BE2C (cell line): ENCODE measurements around the gene NRG2.
A peak's percentile ranks its signal among the peaks of the same experiment; 100 is the strongest.

Source experiments
- DNase-seq: peaks from one replicate; pipeline ENCODE4 v3.0.0-alpha.2; 2020
- H3K27me3 ChIP-seq: fragments of 250-450 bp; sonication (Bioruptor Pico); 2 replicates; pipeline ENCODE4 v1.5.1; 2020; ENCODE audit warnings: mild to moderate bottlenecking
- H3K36me3 ChIP-seq: fragments of 250-450 bp; sonication (Bioruptor Pico); 2 replicates; pipeline ENCODE4 v1.5.1; 2020; ENCODE audit warnings: mild to moderate bottlenecking
- H3K4me1 ChIP-seq: fragments of 250-450 bp; sonication (Bioruptor Pico); 2 replicates; pipeline ENCODE4 v1.5.1; 2020
- H3K4me3 ChIP-seq: 2 replicates; pipeline ENCODE4 v1.5.1; 2011; ENCODE audit warnings: low read depth, low read length
- H3K9me3 ChIP-seq: fragments of 250-450 bp; sonication (Bioruptor Pico); 2 replicates; pipeline ENCODE4 v1.5.1; 2020
- TF ChIP-seq, protein P1 (sequence below): IDR thresholded peaks from 2 replicates; pipeline ENCODE4 v1.5.1; 2012; ENCODE audit warnings: mild to moderate bottlenecking, low read depth, low read length

The NRG2 gene

GRCh38 chr5:140049205-140049604 lies 6.1 kb upstream of the NRG2 start:
- H3K27me3 ChIP-seq, result no peaks in the 10 kb centered on the region
- TF ChIP-seq, protein P1, sequence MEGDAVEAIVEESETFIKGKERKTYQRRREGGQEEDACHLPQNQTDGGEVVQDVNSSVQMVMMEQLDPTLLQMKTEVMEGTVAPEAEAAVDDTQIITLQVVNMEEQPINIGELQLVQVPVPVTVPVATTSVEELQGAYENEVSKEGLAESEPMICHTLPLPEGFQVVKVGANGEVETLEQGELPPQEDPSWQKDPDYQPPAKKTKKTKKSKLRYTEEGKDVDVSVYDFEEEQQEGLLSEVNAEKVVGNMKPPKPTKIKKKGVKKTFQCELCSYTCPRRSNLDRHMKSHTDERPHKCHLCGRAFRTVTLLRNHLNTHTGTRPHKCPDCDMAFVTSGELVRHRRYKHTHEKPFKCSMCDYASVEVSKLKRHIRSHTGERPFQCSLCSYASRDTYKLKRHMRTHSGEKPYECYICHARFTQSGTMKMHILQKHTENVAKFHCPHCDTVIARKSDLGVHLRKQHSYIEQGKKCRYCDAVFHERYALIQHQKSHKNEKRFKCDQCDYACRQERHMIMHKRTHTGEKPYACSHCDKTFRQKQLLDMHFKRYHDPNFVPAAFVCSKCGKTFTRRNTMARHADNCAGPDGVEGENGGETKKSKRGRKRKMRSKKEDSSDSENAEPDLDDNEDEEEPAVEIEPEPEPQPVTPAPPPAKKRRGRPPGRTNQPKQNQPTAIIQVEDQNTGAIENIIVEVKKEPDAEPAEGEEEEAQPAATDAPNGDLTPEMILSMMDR, result no peak
- no peak overlapping the region for H3K4me3 ChIP-seq

GRCh38 chr5:140044041-140044440 lies 942 bp upstream of the NRG2 start:
- no peaks in the 10 kb centered on the region for H3K9me3 ChIP-seq
- no peak overlapping the region for H3K4me3 ChIP-seq
- H3K27me3 ChIP-seq, result no peaks in the 10 kb centered on the region
- no peaks in the 10 kb centered on the region for H3K36me3 ChIP-seq
- TF ChIP-seq, protein P1, result no peak
- DNase-seq, result no peak
- H3K4me1 ChIP-seq, result peaks cover 3% of the 10 kb centered on the region; the same call in 1 of the 2 replicates

More at GRCh38 chr5:140049205-140049604, 6.1 kb upstream of the NRG2 start:
- no peaks in the 10 kb centered on the region for H3K9me3 ChIP-seq
- no peaks in the 10 kb centered on the region; the same call in none of the 2 replicates for H3K4me1 ChIP-seq
- H3K36me3 ChIP-seq, result no peaks in the 10 kb centered on the region; the same call in 1 of the 2 replicates
- no peak for DNase-seq

DNA sequence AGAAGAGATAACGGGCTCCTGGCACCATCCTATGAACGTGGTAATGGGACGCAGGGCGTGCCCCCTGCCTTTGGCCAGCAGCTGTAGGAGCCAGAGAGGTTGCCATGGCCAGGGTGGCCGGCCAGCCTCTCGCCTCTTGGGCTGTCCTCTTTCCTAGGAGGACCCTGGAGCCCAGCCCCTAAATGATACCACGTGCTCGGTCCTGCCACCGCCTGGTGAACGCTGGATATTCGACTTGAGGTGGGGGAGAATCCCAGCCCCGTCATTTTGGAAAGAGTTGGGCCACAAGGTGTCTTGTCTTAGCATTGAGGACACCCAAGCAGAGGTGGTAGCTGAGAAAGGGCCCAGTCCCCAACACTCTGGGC lies 391 bp upstream of the NRG2 start:
- DNase-seq, result peak; percentile 67
- peaks cover 5% of the 10 kb centered on the region; the same call in 1 of the 2 replicates for H3K4me1 ChIP-seq
- H3K9me3 ChIP-seq, result no peaks in the 10 kb centered on the region
- no peaks in the 10 kb centered on the region for H3K27me3 ChIP-seq
- no peaks in the 10 kb centered on the region for H3K36me3 ChIP-seq
- TF ChIP-seq, protein P1, result 0 out of 2 replicates have a peak, but pooled peaks have one; percentile 2
- peak overlapping the region; percentile 90 for H3K4me3 ChIP-seq

GRCh38 chr5:140042393-140042642 lies 781 bp downstream of the NRG2 start:
- no peaks in the 10 kb centered on the region for H3K9me3 ChIP-seq
- no peak for DNase-seq
- H3K4me3 ChIP-seq, result peak overlapping the region; percentile 90
- no peaks in the 10 kb centered on the region for H3K36me3 ChIP-seq
- H3K4me1 ChIP-seq, result peaks cover 7% of the 10 kb centered on the region
- H3K27me3 ChIP-seq, result no peaks in the 10 kb centered on the region
- TF ChIP-seq, protein P1, result no peak

- peak overlapping the region; percentile 90 for H3K4me3 ChIP-seq
Measured at GRCh38 chr5:140041492-140042392, 1.4 kb downstream of the NRG2 start.

DNA sequence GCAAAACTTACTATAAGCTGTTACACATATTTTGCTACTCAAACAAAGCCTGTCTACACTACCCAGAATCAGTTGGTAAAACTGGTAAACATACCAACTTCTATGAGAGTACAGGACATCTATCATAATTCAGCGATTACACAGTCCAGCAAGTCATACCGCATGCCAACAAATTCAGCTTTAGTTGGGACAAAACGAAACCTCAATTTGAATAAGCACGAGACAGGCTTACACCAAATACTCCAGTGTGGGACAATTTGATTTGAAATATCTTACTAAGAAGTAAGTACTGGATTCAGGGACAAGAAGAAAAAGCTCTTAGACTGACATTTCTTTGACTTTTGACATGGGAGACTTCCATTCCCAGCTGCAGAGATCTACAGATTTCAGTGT lies 2.0 kb downstream of the NRG2 start:
- H3K27me3 ChIP-seq, result no peaks in the 10 kb centered on the region
- peaks cover 17% of the 10 kb centered on the region for H3K4me1 ChIP-seq
- TF ChIP-seq, protein P1, result no peak
- H3K36me3 ChIP-seq, result no peaks in the 10 kb centered on the region
- DNase-seq, result no peak
- H3K9me3 ChIP-seq, result no peaks in the 10 kb centered on the region
- peak overlapping the region; percentile 90 for H3K4me3 ChIP-seq

More at GRCh38 chr5:140041492-140042392, 1.4 kb downstream of the NRG2 start:
- peaks cover 13% of the 10 kb centered on the region for H3K4me1 ChIP-seq
- H3K9me3 ChIP-seq, result no peaks in the 10 kb centered on the region
- H3K36me3 ChIP-seq, result no peaks in the 10 kb centered on the region
- no peaks in the 10 kb centered on the region for H3K27me3 ChIP-seq
- DNase-seq, result peak; percentile 81
- TF ChIP-seq, protein P1, result no peak
